Kidney epithelial cell (primary cell): ENCODE measurements around the gene TRERF1. TPM values are rescaled to one million over a fixed set of nuclear protein-coding genes. Genes with fewer than 3 reads are reported as not detected.
A peak's percentile ranks its signal among the peaks of the same experiment; 100 is the strongest.

ENCODE experiments used
- DNase-seq: peaks from one replicate; pipeline ENCODE4 v3.0.0-alpha.2; 2010; ENCODE audit warnings: low read depth
- H3K27me3 ChIP-seq: 2 replicates; pipeline ENCODE4 v1.6.0; 2011; ENCODE audit warnings: low read length; ENCODE audit not compliant: control insufficient read depth, insufficient read depth
- H3K36me3 ChIP-seq: 2 replicates; pipeline ENCODE4 v1.5.1; 2011; ENCODE audit warnings: low read length; ENCODE audit not compliant: control insufficient read depth, insufficient read depth
- H3K4me3 ChIP-seq: 2 replicates; pipeline ENCODE4 v1.5.1; 2011; ENCODE audit warnings: low read depth, mild to moderate bottlenecking, control low read depth, low read length
- CTCF ChIP-seq: IDR thresholded peaks from 2 replicates; pipeline ENCODE4 v1.5.1; 2011; ENCODE audit warnings: mild to moderate bottlenecking, moderate library complexity, low read length, control low read depth, inconsistent platforms; ENCODE audit not compliant: insufficient read depth, poor library complexity, severe bottlenecking
- total RNA-seq: library from RNA; depleted of rRNA; stranded (reverse); fragments of >200 nt; gene quantifications from 2 replicates; pipeline ENCODE4 v1.2.3, GENCODE V29; 2015

Gene TRERF1
- total RNA-seq, 1 donor from 2014 or later: 1.4 TPM

GRCh38 chr6:42453031-42453653, 1.4 kb upstream of the TRERF1 start:
- Histone ChIP-seq H3K27me3 (no peaks in the 10 kb centered on the region), H3K36me3 (no peaks in the 10 kb centered on the region), H3K4me3 (peak overlapping the region; percentile 56)
- DNase-seq: no peak
- TF ChIP-seq CTCF: no peak

GRCh38 chr6:42452171-42453030, 675 bp upstream of the TRERF1 start:
- peak overlapping the region; percentile 79 for H3K4me3 ChIP-seq
- no peaks in the 10 kb centered on the region for H3K27me3 ChIP-seq
- TF ChIP-seq CTCF: no peak
- no peak for DNase-seq
- H3K36me3 ChIP-seq: no peaks in the 10 kb centered on the region

- Histone ChIP-seq H3K27me3 (no peaks in the 10 kb centered on the region), H3K36me3 (no peaks in the 10 kb centered on the region), H3K4me3 (peak overlapping the region; percentile 79)
- TF ChIP-seq CTCF: no peak
- DNase-seq: no peak
Measured at GRCh38 chr6:42450477-42451332, 1.0 kb downstream of the TRERF1 start.

GRCh38 chr6:42449917-42450476, 1.7 kb downstream of the TRERF1 start:
- DNase-seq: no peak
- TF ChIP-seq CTCF: no peak
- no peaks in the 10 kb centered on the region for H3K36me3 ChIP-seq

GRCh38 chr6:42448927-42449659, 2.6 kb downstream of the TRERF1 start:
- Histone ChIP-seq H3K36me3 (no peaks in the 10 kb centered on the region), H3K27me3 (no peaks in the 10 kb centered on the region), H3K4me3 (no peak overlapping the region)
- DNase-seq: no peak
- no peak for TF ChIP-seq CTCF

More at GRCh38 chr6:42449917-42450476, 1.7 kb downstream of the TRERF1 start:
- no peaks in the 10 kb centered on the region for H3K27me3 ChIP-seq
- H3K4me3 ChIP-seq: peak overlapping the region; percentile 79
